NT2/D1 (cell line): ENCODE data around the gene CACNA1H.

Source experiments
- DNase-seq: peaks from one replicate; pipeline ENCODE4 v3.0.0-alpha.2; 2011; ENCODE audit warnings: low read depth, low spot score
- H3K27me3 ChIP-seq: 2 replicates; pipeline ENCODE4 v1.6.0; 2011; ENCODE audit warnings: mild to moderate bottlenecking; ENCODE audit not compliant: insufficient read length, insufficient read depth
- H3K36me3 ChIP-seq: 2 replicates; pipeline ENCODE4 v1.6.1; 2011; ENCODE audit warnings: mild to moderate bottlenecking, low read length, mixed read lengths; ENCODE audit not compliant: insufficient read depth, insufficient read length
- H3K4me1 ChIP-seq: 2 replicates; pipeline ENCODE4 v1.5.1; 2011; ENCODE audit not compliant: insufficient read depth, insufficient read length
- H3K4me3 ChIP-seq: 2 replicates; pipeline ENCODE4 v1.5.1; 2011; ENCODE audit warnings: low read depth; ENCODE audit not compliant: insufficient read length
- H3K9ac ChIP-seq: 2 replicates; pipeline ENCODE4 v1.6.0; 2011; ENCODE audit warnings: low read depth; ENCODE audit not compliant: insufficient read length
- H3K9me3 ChIP-seq: 2 replicates; pipeline ENCODE4 v1.5.1; 2011; ENCODE audit warnings: mild to moderate bottlenecking, low read length; ENCODE audit not compliant: insufficient read depth
- SUZ12 ChIP-seq: IDR thresholded peaks from 2 replicates; pipeline ENCODE4 v1.6.1; 2011; ENCODE audit not compliant: insufficient read length, insufficient read depth; ENCODE audit errors: extremely low read depth
- YY1 ChIP-seq: IDR thresholded peaks from 2 replicates; pipeline ENCODE4 v1.6.1; 2011; ENCODE audit not compliant: insufficient read length, insufficient read depth
- ZNF274 ChIP-seq: IDR thresholded peaks from 2 replicates; pipeline ENCODE4 v1.6.1; 2011; ENCODE audit warnings: mild to moderate bottlenecking, low read depth, low read length

CACNA1H gene

GRCh38 chr16:1155353-1156054 is 2.6 kb downstream of the CACNA1H start:
- H3K9ac ChIP-seq = peak overlapping the region; percentile 50
- no peak overlapping the region for H3K4me3 ChIP-seq

DNA sequence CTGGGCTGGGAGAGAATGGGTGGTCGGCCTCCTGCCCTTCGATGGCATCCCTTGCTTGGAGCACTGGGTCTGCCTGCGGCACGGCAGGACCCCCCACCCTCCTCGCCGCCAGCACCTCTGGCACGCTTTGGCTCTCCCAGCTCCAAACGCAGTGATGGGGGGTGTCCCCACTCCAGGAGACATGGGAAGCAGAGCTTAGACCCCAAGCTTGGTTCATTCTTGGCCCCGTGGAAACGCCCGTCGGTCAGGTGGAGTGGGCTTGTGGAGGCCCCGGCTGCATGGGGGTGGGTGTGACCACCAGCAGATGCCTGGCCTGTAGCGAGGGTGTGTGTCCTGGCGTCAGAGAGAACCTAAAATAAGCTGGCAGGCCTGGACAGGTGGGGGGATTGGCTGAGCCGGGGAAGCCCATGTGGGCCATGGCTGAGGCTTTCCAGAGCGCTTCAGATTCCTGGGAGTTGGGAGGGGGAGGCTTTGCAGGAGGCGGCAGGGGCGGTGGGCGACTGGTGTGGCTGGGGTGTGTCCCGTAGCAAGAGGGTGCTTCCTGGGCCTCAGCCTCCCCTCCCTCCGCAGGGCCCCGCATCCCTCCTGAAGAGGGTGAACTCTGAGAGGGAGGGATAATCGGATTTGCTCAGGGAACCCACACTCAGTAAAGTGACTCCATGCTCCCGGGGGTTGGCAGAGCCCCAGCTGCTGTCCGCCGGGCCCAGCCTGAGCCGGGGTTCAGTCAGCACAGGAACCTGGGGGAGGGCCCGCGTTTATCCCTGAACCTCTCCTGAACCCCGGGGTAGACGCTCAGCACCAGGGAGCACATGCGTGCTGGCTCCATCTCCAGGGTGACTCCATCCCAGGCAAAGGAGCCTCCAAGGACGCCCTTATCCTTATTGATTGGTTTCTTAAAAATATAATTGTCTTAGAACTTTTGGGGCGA is 3.4 kb downstream of the CACNA1H start:
- peaks cover 43% of the 10 kb centered on the region for H3K4me1 ChIP-seq
- peak overlapping the region; percentile 50 for H3K9ac ChIP-seq
- DNase-seq = no peak
- TF ChIP-seq YY1 (no peak), SUZ12 (no peak), ZNF274 (no peak)
- no peaks in the 10 kb centered on the region for H3K9me3 ChIP-seq
- H3K27me3 ChIP-seq = peaks cover 4% of the 10 kb centered on the region
- no peak overlapping the region for H3K4me3 ChIP-seq
- H3K36me3 ChIP-seq = peaks cover 22% of the 10 kb centered on the region

More at GRCh38 chr16:1155353-1156054, 2.6 kb downstream of the CACNA1H start:
- Histone ChIP-seq H3K4me1 (peaks cover 45% of the 10 kb centered on the region), H3K9me3 (no peaks in the 10 kb centered on the region), H3K27me3 (peaks cover 4% of the 10 kb centered on the region), H3K36me3 (peaks cover 14% of the 10 kb centered on the region)
- TF ChIP-seq ZNF274 = no peak
- TF ChIP-seq YY1 = no peak
- TF ChIP-seq SUZ12 = no peak
- DNase-seq = no peak

DNA sequence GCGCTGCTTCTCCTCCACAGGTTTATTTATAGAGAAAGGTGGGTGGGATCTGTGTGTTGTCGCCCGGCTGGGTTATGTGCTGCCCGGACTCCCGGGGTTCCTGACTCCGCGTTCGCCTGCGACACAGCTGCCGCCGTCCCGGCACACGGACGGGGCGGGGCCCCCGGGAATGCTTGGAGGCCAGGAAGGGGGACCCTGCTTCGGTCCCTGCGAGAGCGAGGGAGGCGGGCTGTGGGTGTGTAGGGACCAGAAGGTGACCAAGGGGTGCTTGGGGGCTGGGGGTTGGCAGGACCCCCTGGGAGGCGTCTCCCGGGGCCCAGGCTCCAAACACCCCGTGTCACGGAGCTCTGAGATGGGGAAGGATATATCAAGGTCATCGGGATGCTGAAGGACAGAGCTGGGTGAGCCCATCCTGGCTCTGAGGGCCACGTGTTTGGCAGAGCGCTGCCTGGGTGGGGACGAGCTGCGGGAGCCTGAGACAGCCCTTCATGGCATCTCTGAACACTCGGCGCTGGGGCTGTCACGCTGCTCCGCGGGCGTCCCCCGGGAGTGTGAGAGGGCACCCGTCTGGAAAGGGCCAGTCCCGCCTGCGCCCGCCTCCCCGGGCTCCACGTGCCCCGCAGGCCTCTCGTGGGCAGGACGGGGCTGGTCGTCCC is 4.2 kb downstream of the CACNA1H start:
- H3K36me3 ChIP-seq = peaks cover 25% of the 10 kb centered on the region
- H3K4me3 ChIP-seq = no peak overlapping the region
- peaks cover 37% of the 10 kb centered on the region for H3K4me1 ChIP-seq
- TF ChIP-seq ZNF274 = no peak
- no peak for TF ChIP-seq SUZ12
- TF ChIP-seq YY1 = no peak
- DNase-seq = no peak
- H3K27me3 ChIP-seq = no peaks in the 10 kb centered on the region
- H3K9me3 ChIP-seq = no peaks in the 10 kb centered on the region
- no peak overlapping the region for H3K9ac ChIP-seq

DNA sequence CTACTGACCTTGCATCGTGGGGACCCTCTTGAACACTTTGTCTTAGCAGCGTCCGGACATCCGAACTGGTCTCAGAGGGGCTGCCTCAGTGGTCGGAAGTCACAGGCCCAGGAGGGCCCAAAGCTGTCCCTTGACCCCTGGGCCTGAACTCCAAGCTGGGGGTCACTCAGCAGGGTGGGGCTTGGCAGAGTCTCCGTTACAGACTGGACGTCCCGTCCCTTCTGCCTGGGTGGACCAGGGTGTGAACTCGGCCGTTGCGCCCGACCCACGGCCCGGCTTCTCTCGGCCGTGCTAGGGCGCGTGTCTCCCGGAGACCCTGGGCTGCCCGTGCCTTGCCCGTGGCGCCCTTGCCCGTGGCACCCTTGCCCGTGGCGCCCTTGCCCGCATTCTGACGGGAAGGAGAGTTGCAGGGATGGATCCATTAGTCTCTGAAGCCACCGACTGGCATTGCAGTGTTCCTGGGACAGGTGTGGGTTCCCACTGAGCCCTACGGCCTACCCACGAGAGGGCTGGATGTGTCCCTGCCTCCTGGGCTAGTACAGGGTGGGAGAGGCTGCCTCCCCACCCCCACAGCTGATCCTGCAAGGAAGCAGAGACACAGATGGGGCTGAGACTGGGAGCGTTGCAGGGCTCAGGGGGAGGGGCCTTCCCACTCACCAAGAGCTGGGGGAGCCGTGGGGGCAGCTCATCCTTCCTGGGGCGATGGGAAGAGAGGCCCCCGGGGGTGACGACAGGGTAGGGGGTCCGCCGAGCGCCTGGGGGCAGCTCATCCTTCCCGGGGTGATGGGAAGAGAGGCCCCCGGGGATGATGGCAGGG is 4.9 kb downstream of the CACNA1H start:
- H3K36me3 ChIP-seq = peaks cover 30% of the 10 kb centered on the region
- no peak overlapping the region for H3K9ac ChIP-seq
- H3K4me1 ChIP-seq = peaks cover 41% of the 10 kb centered on the region
- DNase-seq = no peak
- H3K4me3 ChIP-seq = no peak overlapping the region
- no peaks in the 10 kb centered on the region for H3K9me3 ChIP-seq
- TF ChIP-seq YY1 = no peak
- TF ChIP-seq SUZ12 = no peak
- no peak for TF ChIP-seq ZNF274
- no peaks in the 10 kb centered on the region for H3K27me3 ChIP-seq

GRCh38 chr16:1158456-1159324 is 5.8 kb downstream of the CACNA1H start:
- TF ChIP-seq SUZ12 = no peak
- no peak for TF ChIP-seq YY1
- TF ChIP-seq ZNF274 = no peak
- Histone ChIP-seq H3K36me3 (peaks cover 32% of the 10 kb centered on the region), H3K9ac (no peak overlapping the region), H3K27me3 (no peaks in the 10 kb centered on the region), H3K4me3 (no peak overlapping the region), H3K9me3 (no peaks in the 10 kb centered on the region), H3K4me1 (peaks cover 49% of the 10 kb centered on the region)
- no peak for DNase-seq
